Measurements from ENCODE around the gene TMEM222.

TMEM222 gene

GRCh38 chr1:27342391-27342777 lies 20.4 kb downstream of the TMEM222 start:
- no peak for DNase-seq (ENCODE audit: low read depth in 2 of 2)

- DNase-seq (ENCODE audit: low read depth in 2 of 2) = peak in 1 of 2 donors; percentile 43
Measured at GRCh38 chr1:27342778-27343638, 21.0 kb downstream of the TMEM222 start.

GRCh38 chr1:27343639-27344025 lies 21.7 kb downstream of the TMEM222 start:
- DNase-seq (ENCODE audit: low read depth in 2 of 2) = no peak

- DNase-seq (ENCODE audit: low read depth in 2 of 2) = no peak
Measured at GRCh38 chr1:27345272-27345671, 23.3 kb downstream of the TMEM222 start.

GRCh38 chr1:27346357-27346756 lies 24.4 kb downstream of the TMEM222 start:
- no peak for DNase-seq (ENCODE audit: low read depth in 2 of 2)

GRCh38 chr1:27346991-27347624 lies 25.1 kb downstream of the TMEM222 start:
- no peak for DNase-seq (ENCODE audit: low read depth in 2 of 2)

- no peak for DNase-seq (ENCODE audit: low read depth in 2 of 2)
Measured at GRCh38 chr1:27348861-27349783, 27.2 kb downstream of the TMEM222 start.

- no peak for DNase-seq (ENCODE audit: low read depth in 2 of 2)
Measured at GRCh38 chr1:27349784-27350662, 28.1 kb downstream of the TMEM222 start.

- no peak for DNase-seq (ENCODE audit: low read depth in 2 of 2)
Measured at GRCh38 chr1:27350663-27351540, 28.9 kb downstream of the TMEM222 start.

- no peak for DNase-seq (ENCODE audit: low read depth in 2 of 2)
Measured at GRCh38 chr1:27351541-27352107, 29.7 kb downstream of the TMEM222 start.

- no peak for DNase-seq (ENCODE audit: low read depth in 2 of 2)
Measured at GRCh38 chr1:27353166-27353565, 31.2 kb downstream of the TMEM222 start.

- no peak for DNase-seq (ENCODE audit: low read depth in 2 of 2)
Measured at GRCh38 chr1:27353629-27354028, 31.7 kb downstream of the TMEM222 start.

- DNase-seq (ENCODE audit: low read depth in 2 of 2) = no peak
Measured at GRCh38 chr1:27355683-27356082, 33.7 kb downstream of the TMEM222 start.

GRCh38 chr1:27356277-27356618 lies 34.3 kb downstream of the TMEM222 start:
- no peak for DNase-seq (ENCODE audit: low read depth in 2 of 2)

- peak in 1 of 2 donors; percentile 41 for DNase-seq (ENCODE audit: low read depth in 2 of 2)
Measured at GRCh38 chr1:27356619-27357280, 34.8 kb downstream of the TMEM222 start.

- peak; percentile 65 to 68 for DNase-seq (ENCODE audit: low read depth in 2 of 2)
Measured at GRCh38 chr1:27357281-27358037, 35.5 kb downstream of the TMEM222 start.

- no peak for DNase-seq (ENCODE audit: low read depth in 2 of 2)
Measured at GRCh38 chr1:27358038-27358927, 36.3 kb downstream of the TMEM222 start.

GRCh38 chr1:27358928-27359313 lies 37.0 kb downstream of the TMEM222 start:
- no peak for DNase-seq (ENCODE audit: low read depth in 2 of 2)

All from stimulated activated CD8-positive, alpha-beta memory T cell treated with anti-CD3 and anti-CD28 coated beads, Interleukin-15, amount 100 ng/mL, for 48 hours (primary cell).